HepG2 (cell line): ENCODE data around the gene GALNT11. TPM values are rescaled to one million over a fixed set of nuclear protein-coding genes. Genes with fewer than 3 reads are reported as not detected.

Experiments used
- ATAC-seq: fragments of 200-7000 bp; cut with Tn5 transposase; 3 replicates; pipeline ENCODE4 v1.9.1; 2020; ENCODE audit warnings: mild to moderate bottlenecking, moderate library complexity
- BruUV-seq: library from RNA; stranded (reverse); fragments of 400-500 nt; replicated peaks from 2 replicates; lab custom pipeline; 2021; lab: Mats Ljungman, UMichigan
- CTCF ChIA-PET: fragments of 300-600 bp; formaldehyde crosslinking; extraction: SDS; loops from one replicate; lab custom pipeline; 2021; ENCODE audit warnings: low total read pairs, inconsistent platforms, low intra/inter-chr PET ratio; lab: Yijun Ruan, JAX
- POLR2A ChIA-PET: fragments of 350-600 bp; sonication (Branson Sonifier 250); formaldehyde crosslinking; loops from one replicate; lab custom pipeline; 2020; ENCODE audit warnings: antibody characterized with exemption, inconsistent platforms; lab: Yijun Ruan, JAX
- DNase-seq: peaks from one replicate; pipeline ENCODE4 v3.0.0-alpha.2; 2015; ENCODE audit warnings: low spot score
- FAIRE-seq: peaks from 3 replicates; lab custom pipeline; 2011; peaks lifted over from hg19 to GRCh38; lab: Jason Lieb, UNC
- H2AFZ ChIP-seq: one replicate; pipeline ENCODE4 v1.6.1; 2011; ENCODE audit warnings: low read length, inconsistent platforms
- H3K27ac ChIP-seq: fragments of 300-600 bp; 3 replicates; pipeline ENCODE4 v1.8.0; 2011; ENCODE audit warnings: mixed run types, mild to moderate bottlenecking, mixed read lengths, low read length, inconsistent platforms; ENCODE audit not compliant: insufficient read depth; ENCODE audit errors: extremely low read length
- H3K27me3 ChIP-seq, 2 experiments: fragments of 200-600 bp in 1 of 2; 2 replicates in 1 of 2; 3 replicates in 1 of 2; pipeline versions ENCODE4 v1.6.0 to v1.8.0; 2011; ENCODE audit warnings: low read length in 2 of 2, mild to moderate bottlenecking in 2 of 2, moderate library complexity in 2 of 2, inconsistent platforms in 1 of 2; ENCODE audit not compliant: insufficient read depth in 2 of 2, control insufficient read depth in 1 of 2
- H3K36me3 ChIP-seq, 2 experiments: fragments of 200-600 bp in 1 of 2; replicated peaks in 1 of 2; 2 replicates in 1 of 2; 3 replicates in 1 of 2; pipeline versions ENCODE4 v1.5.1 to v1.8.0; 2011; ENCODE audit warnings: low read length in 2 of 2, inconsistent platforms in 1 of 2; ENCODE audit not compliant: insufficient read depth in 2 of 2, control insufficient read depth in 1 of 2
- H3K4me1 ChIP-seq: 2 replicates; pipeline ENCODE4 v1.5.1; 2012; ENCODE audit warnings: low read length, inconsistent platforms; ENCODE audit not compliant: insufficient read depth
- H3K4me2 ChIP-seq: 2 replicates; pipeline ENCODE4 v1.6.0; 2011; ENCODE audit warnings: low read depth, low read length, inconsistent platforms
- H3K4me3 ChIP-seq, 3 experiments: fragments of 200-600 bp in 1 of 3; sonication (generic), shearing (Covaris generic) in 1 of 3; replicated peaks in 1 of 3; 2 replicates each; pipeline ENCODE4 v1.5.1; 2011 to 2016; ENCODE audit warnings: low read length in 3 of 3, inconsistent platforms in 2 of 3, low read depth in 2 of 3, mild to moderate bottlenecking in 2 of 3, control low read depth in 1 of 3, mixed read lengths in 1 of 3; ENCODE audit not compliant: insufficient read depth in 1 of 3
- H3K79me2 ChIP-seq: one replicate; pipeline ENCODE4 v1.6.1; 2011; ENCODE audit warnings: low read length, inconsistent platforms; ENCODE audit not compliant: insufficient read depth
- H3K9ac ChIP-seq: 2 replicates; pipeline ENCODE4 v1.6.0; 2011; ENCODE audit warnings: mild to moderate bottlenecking, low read depth, low read length, inconsistent platforms; ENCODE audit not compliant: insufficient read depth
- H3K9me3 ChIP-seq: 2 replicates; pipeline ENCODE4 v1.5.1; 2012; ENCODE audit warnings: mild to moderate bottlenecking, low read length
- H4K20me1 ChIP-seq: 2 replicates; pipeline ENCODE4 v1.6.0; 2011; ENCODE audit warnings: inconsistent platforms, mild to moderate bottlenecking, low read length, moderate library complexity; ENCODE audit not compliant: insufficient read depth
- ATAD3A ChIP-seq: sonication (generic); formaldehyde crosslinking; IDR thresholded peaks from 2 replicates; pipeline ENCODE4 v1.4.0; 2020; ENCODE audit warnings: missing genetic modification reagents
- BCLAF1 ChIP-seq: fragments of 450-650 bp; IDR thresholded peaks from 2 replicates; pipeline ENCODE4 v1.6.1; 2017; ENCODE audit warnings: mild to moderate bottlenecking
- CC2D1A ChIP-seq: sonication (generic); formaldehyde crosslinking; IDR thresholded peaks from 2 replicates; pipeline ENCODE4 v1.8.1; 2023; ENCODE audit warnings: mild to moderate bottlenecking, missing genetic modification reagents
- GABPA ChIP-seq, 2 experiments: IDR thresholded peaks; 2 replicates each; pipeline ENCODE4 v1.6.1; 2011 to 2016; ENCODE audit warnings: low read depth in 2 of 2, low read length in 1 of 2, missing biosample characterization in 1 of 2, missing genetic modification characterization in 1 of 2
- HOXA5 ChIP-seq: sonication (generic); formaldehyde crosslinking; IDR thresholded peaks from 2 replicates; pipeline ENCODE4 v1.4.0; 2020; ENCODE audit warnings: missing genetic modification reagents
- MYC ChIP-seq: sonication (generic); formaldehyde crosslinking; IDR thresholded peaks from 2 replicates; pipeline ENCODE4 v1.9.0; 2021; ENCODE audit warnings: missing genetic modification reagents, borderline replicate concordance
- NR3C1 ChIP-seq: sonication (generic); formaldehyde crosslinking; IDR thresholded peaks from 2 replicates; pipeline ENCODE4 v1.4.0; 2020; ENCODE audit warnings: missing genetic modification reagents
- SMARCE1 ChIP-seq: fragments of 450-650 bp; IDR thresholded peaks from 2 replicates; pipeline ENCODE4 v1.6.1; 2017; ENCODE audit warnings: borderline replicate concordance
- SMC3 ChIP-seq: IDR thresholded peaks from 2 replicates; pipeline ENCODE4 v1.6.1; 2011; ENCODE audit warnings: low read length, improper control_type of control experiment
- TBP ChIP-seq: sonication (generic); formaldehyde crosslinking; IDR thresholded peaks from 2 replicates; pipeline ENCODE4 v1.5.0; 2020; ENCODE audit warnings: missing genetic modification reagents
- TERF1 ChIP-seq: sonication (generic); formaldehyde crosslinking; IDR thresholded peaks from 2 replicates; pipeline ENCODE4 v1.8.0; 2022; ENCODE audit warnings: mild to moderate bottlenecking, missing genetic modification reagents, moderate library complexity
- ZNF589 ChIP-seq: sonication (generic); formaldehyde crosslinking; conservative IDR thresholded peaks from 2 replicates; pipeline ENCODE4 v1.8.0; 2022; ENCODE audit warnings: mild to moderate bottlenecking, moderate library complexity, missing genetic modification reagents
- WGBS: methylation state at CpG from one replicate; pipeline ENCODE4 v1.1.6; 2017; ENCODE audit warnings: low lambda C conversion rate; 5-methylcytosine and 5-hydroxymethylcytosine counted together
- in situ Hi-C: cut with HindIII; loops from 2 replicates; pipeline ENCODE4 v1.10.0; 2017; ENCODE audit warnings: low pct_unique_long_range_greater_than_20kb; ENCODE audit not compliant: extremely low pct_ligation_motif_present
- intact Hi-C: fragments of 100-400 bp; cut with micrococcal nuclease; formaldehyde crosslinking; loops from one replicate; pipeline ENCODE4 v1.10.0; 2022; ENCODE audit not compliant: unreplicated experiment
- polyA plus RNA-seq, 8 experiments: library from polyadenylated mRNA; depleted of rRNA in 3 of 8; stranded (reverse) in 7 of 8; unstranded in 1 of 8; fragments of >200 nt; fragmentation: Illumina TruSeq in 4 of 8; extraction: Trizol in 4 of 8; gene quantifications; 2 replicates each; pipeline versions ENCODE4 v1.2.1 to v1.2.3, GENCODE V29; 2011 to 2016; ENCODE audit warnings: low read depth in 4 of 8, missing spikeins in 1 of 8, mixed read lengths in 1 of 8; ENCODE audit not compliant: insufficient read depth in 1 of 8
- total RNA-seq, 5 experiments: library from RNA; depleted of rRNA; stranded (reverse); fragments of >200 nt; fragmentation: Illumina TruSeq; extraction: Trizol; gene quantifications; 2 replicates each; pipeline ENCODE4 v1.2.3, GENCODE V29; 2016; ENCODE audit warnings: low read depth in 1 of 5
- TF ChIP-seq, protein P1 (sequence below): sonication (generic); formaldehyde crosslinking; IDR thresholded peaks from 2 replicates; pipeline ENCODE4 v1.4.0; 2020; ENCODE audit warnings: missing genetic modification reagents

GALNT11 gene
- total and polyA plus RNA-seq, 2 of the 13 experiments (the other 11 are each of a cell fraction or from before 2014, with no cell fraction given) = 9.3 to 16.3 TPM

DNA sequence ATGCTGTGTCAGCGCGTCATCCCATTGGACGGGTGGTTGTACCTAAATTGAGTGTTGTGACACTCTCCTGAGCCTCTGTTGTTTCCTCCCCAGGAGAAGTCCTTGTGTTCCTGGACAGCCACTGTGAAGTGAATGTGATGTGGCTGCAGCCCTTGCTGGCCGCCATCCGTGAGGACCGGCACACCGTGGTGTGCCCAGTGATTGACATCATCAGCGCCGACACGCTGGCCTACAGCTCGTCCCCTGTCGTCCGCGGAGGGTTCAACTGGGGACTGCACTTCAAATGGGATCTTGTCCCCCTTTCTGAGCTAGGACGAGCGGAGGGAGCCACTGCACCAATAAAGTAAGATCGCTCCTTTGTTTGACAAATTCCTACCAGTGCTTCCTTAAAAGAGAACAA is 82.5 kb downstream of the GALNT11 start:
- Histone ChIP-seq H3K9ac (no peak overlapping the region), H3K27me3 (no peaks in the 10 kb centered on the region), H2AFZ (no peak overlapping the region), H3K79me2 (no peaks in the 10 kb centered on the region), H3K9me3 (no peaks in the 10 kb centered on the region), H3K4me1 (no peaks in the 10 kb centered on the region), H3K36me3 (peaks cover 0 to 7% of the 10 kb centered on the region in 2 experiments; a peak in 2 of 5 replicates), H3K4me3 (no peak overlapping the region), H3K4me2 (no peak overlapping the region), H3K27ac (no peak overlapping the region), H4K20me1 (no peaks in the 10 kb centered on the region)
- no peak for DNase-seq
- in situ Hi-C loops = no loop called here
- 98% methylated on average over 14 of the region's 17 CpGs for WGBS
- FAIRE-seq = no peak
- BruUV-seq = no TSS peak
- CTCF ChIA-PET = no interaction called here
- no peak; the same call in 2 of the 3 replicates for ATAC-seq
- POLR2A ChIA-PET = no interaction called here
- TF ChIP-seq SMARCE1 (no peak), CC2D1A (CRISPR knock-in tag) (no peak), ZNF589 (CRISPR knock-in tag) (no peak), TBP (no peak)
- TF ChIP-seq, protein P1, sequence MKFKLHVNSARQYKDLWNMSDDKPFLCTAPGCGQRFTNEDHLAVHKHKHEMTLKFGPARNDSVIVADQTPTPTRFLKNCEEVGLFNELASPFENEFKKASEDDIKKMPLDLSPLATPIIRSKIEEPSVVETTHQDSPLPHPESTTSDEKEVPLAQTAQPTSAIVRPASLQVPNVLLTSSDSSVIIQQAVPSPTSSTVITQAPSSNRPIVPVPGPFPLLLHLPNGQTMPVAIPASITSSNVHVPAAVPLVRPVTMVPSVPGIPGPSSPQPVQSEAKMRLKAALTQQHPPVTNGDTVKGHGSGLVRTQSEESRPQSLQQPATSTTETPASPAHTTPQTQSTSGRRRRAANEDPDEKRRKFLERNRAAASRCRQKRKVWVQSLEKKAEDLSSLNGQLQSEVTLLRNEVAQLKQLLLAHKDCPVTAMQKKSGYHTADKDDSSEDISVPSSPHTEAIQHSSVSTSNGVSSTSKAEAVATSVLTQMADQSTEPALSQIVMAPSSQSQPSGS (CRISPR knock-in tag) = no peak
- intact Hi-C loops = no loop called here

DNA sequence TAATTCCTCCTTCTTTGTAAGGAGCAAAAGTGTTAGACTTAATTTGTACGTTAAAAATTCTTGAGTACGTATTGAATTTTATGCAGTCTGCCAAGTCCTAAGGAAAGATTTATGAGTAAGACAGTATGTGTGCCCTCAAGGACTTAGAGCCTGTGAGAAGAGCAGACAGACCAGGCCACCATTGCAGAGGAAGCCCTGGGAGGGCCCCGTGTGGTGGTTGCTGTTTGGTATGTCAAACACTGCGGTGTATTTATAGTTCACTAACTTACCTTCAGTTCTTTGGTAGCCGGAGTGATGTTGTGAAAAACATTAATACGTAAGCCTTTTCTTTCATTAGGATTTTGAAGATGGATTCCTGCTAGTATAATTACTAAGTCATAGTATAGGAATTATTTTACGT is 82.9 kb downstream of the GALNT11 start:
- no peaks in the 10 kb centered on the region for H4K20me1 ChIP-seq
- H3K79me2 ChIP-seq = no peaks in the 10 kb centered on the region
- no peak overlapping the region for H3K4me3 ChIP-seq
- 88% methylated on average over 7 of the region's 7 CpGs for WGBS
- no peak overlapping the region for H2AFZ ChIP-seq
- ChIA-PET POLR2A (no interaction called here), CTCF (no interaction called here)
- no peaks in the 10 kb centered on the region for H3K9me3 ChIP-seq
- BruUV-seq = no TSS peak
- intact Hi-C loops (no loop called here), in situ Hi-C loops (no loop called here)
- no peaks in the 10 kb centered on the region for H3K4me1 ChIP-seq
- no peak overlapping the region for H3K4me2 ChIP-seq
- no peak overlapping the region for H3K9ac ChIP-seq
- ATAC-seq = peak; percentile 50; the same call in 1 of the 3 replicates
- no peaks in the 10 kb centered on the region for H3K27me3 ChIP-seq
- no peak for FAIRE-seq
- no peak for DNase-seq
- H3K27ac ChIP-seq = no peak overlapping the region
- peaks cover 0 to 7% of the 10 kb centered on the region in 2 experiments; a peak in 2 of 5 replicates for H3K36me3 ChIP-seq
- TF ChIP-seq ATAD3A = no peak
- no peak for TF ChIP-seq HOXA5 (CRISPR knock-in tag)
- no peak for TF ChIP-seq SMC3
- TF ChIP-seq TERF1 (CRISPR knock-in tag) = no peak
- no peak for TF ChIP-seq GABPA (IDR thresholded peaks at IDR 0.05; ENCODE audit: low read depth, low read length)
- no peak for TF ChIP-seq GABPA (CRISPR knock-in tag; IDR thresholded peaks at IDR 0.05; ENCODE audit: low read depth)
- no peak for TF ChIP-seq BCLAF1
- no peak for TF ChIP-seq MYC (CRISPR knock-in tag)
- no peak for TF ChIP-seq NR3C1 (CRISPR knock-in tag)
- no peak for TF ChIP-seq CC2D1A (CRISPR knock-in tag)
